Activated CD8-positive, alpha-beta memory T cell treated with anti-CD3 and anti-CD28 coated beads, Interleukin-2, amount 10 ng/mL, durations not matched to agents 7 days and 5 days (primary cell): ENCODE measurements around the gene SLC34A1. TPM values are rescaled to one million over a fixed set of nuclear protein-coding genes. Genes with fewer than 3 reads are reported as not detected.
"Not testable (repeated sequence)": the region's sequence is repeated elsewhere in the genome, so short reads cannot be mapped to it uniquely, and the experiment has no call there.

Experiments
- ATAC-seq: fragments of 150-1000 bp; cut with Tn5 transposase; one replicate; pipeline ENCODE4 v1.10.0; 2021; ENCODE audit warnings: moderate library complexity
- CTCF ChIA-PET: fragments of 350-600 bp; sonication (Branson Sonifier 250); formaldehyde crosslinking; loops from one replicate; lab custom pipeline; 2021; ENCODE audit warnings: antibody characterized with exemption; lab: Charles Lee
- DNase-seq: peaks from one replicate; pipeline ENCODE4 v3.0.0-alpha.2; 2020
- H3K27ac Mint-ChIP-seq: one replicate; pipeline ENCODE4 v1.8.0; 2021; ENCODE audit warnings: mild to moderate bottlenecking, mixed read lengths
- H3K27me3 Mint-ChIP-seq: one replicate; pipeline ENCODE4 v1.8.0; 2021; ENCODE audit warnings: mixed read lengths
- H3K36me3 Mint-ChIP-seq: one replicate; pipeline ENCODE4 v1.8.0; 2021; ENCODE audit warnings: mild to moderate bottlenecking, mixed read lengths
- H3K4me1 Mint-ChIP-seq: one replicate; pipeline ENCODE4 v1.8.0; 2021; ENCODE audit warnings: mixed read lengths
- H3K4me3 Mint-ChIP-seq: one replicate; pipeline ENCODE4 v1.8.0; 2021; ENCODE audit warnings: mild to moderate bottlenecking, moderate library complexity, mixed read lengths
- H3K9me3 Mint-ChIP-seq: one replicate; pipeline ENCODE4 v1.8.0; 2022; ENCODE audit warnings: low read depth, mixed read lengths
- total RNA-seq, 2 experiments: library from RNA; stranded (reverse); gene quantifications; one replicate each; pipeline ENCODE4 v1.2.3, GENCODE V29; 2021

The SLC34A1 gene
- total RNA-seq, 2 experiments from 2014 or later: 0.19 to 0.85 TPM

GRCh38 chr5:177419046-177419445 lies 34.8 kb downstream of the SLC34A1 start:
- no peaks in the 10 kb centered on the region for H3K9me3 Mint-ChIP-seq
- no peaks in the 10 kb centered on the region for H3K27me3 Mint-ChIP-seq
- CTCF ChIA-PET: interaction anchor here (0.6 to 18.7 kb wide), 4 partner anchors 11 to 817 kb away, joined by 3 to 717 read pairs (median 136); partner anchors contain the start of genes PFN3 and PRR7

DNA sequence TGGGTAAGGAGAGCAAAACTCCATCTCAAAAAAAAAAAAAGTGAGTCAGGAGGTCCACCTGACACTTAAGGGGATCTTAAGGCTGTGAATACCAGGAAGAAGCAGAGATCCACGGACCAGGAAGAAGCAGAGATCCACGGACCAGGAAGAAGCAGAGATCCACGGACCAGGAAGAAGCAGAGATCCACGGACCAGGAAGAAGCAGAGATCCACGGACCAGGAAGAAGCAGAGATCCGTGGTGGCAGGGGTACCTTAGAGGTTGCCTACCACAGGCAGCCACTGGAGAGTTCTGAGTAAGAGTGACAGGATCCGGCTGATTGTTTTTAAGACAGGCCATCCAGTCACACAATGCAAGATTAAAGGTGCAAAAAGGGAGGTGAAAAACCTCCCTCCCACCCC lies 36.2 kb downstream of the SLC34A1 start:
- H3K9me3 Mint-ChIP-seq, ATAC-seq, H3K36me3 Mint-ChIP-seq, DNase-seq, H3K27ac Mint-ChIP-seq, H3K27me3 Mint-ChIP-seq, H3K4me3 Mint-ChIP-seq, H3K4me1 Mint-ChIP-seq: not testable (repeated sequence)
- CTCF ChIA-PET: interaction anchor here (0.6 to 16.5 kb wide), 2 partner anchors 16 to 30 kb away, joined by 3 to 269 read pairs; partner anchors contain the start of gene PFN3

More at GRCh38 chr5:177419046-177419445, 34.8 kb downstream of the SLC34A1 start:
- peaks cover 2% of the 10 kb centered on the region for H3K4me1 Mint-ChIP-seq
- no peak overlapping the region for H3K4me3 Mint-ChIP-seq
- ATAC-seq (no peak), DNase-seq (no peak)
- H3K36me3 Mint-ChIP-seq: no peaks in the 10 kb centered on the region
- no peak overlapping the region for H3K27ac Mint-ChIP-seq

DNA sequence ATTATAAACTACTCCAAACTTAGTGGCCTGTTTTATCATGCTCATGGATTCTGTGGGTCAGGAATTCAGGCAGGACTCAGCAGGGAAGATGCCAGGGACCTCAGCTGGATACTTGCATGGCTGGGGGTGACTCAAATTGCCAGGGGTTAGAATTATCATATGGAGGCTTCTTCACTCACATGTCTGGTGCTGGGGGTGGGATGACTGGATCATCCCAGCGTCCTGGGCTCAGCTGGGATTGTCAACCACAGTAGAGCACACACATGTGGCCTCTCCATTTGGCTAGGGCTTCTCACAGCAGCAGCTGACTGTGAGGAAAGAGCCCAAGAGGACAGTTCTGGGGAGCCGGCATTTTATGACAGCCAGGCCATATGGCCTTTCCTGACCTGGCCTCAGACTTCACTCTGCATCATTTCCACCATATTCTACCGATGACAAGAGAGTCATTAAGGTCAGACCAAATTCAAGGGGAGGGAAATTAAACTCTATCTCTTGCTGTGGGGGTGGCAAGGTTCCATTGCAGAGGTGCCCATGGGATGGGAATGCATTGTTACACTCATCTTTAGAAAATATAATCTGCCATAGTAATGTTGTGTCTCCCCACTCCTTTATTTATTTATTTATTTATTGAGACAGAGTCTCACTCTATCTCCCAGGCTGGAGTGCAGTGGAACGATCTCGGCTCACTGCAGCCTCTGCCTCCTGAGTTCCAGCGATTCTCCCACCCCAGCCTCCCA lies 37.0 kb downstream of the SLC34A1 start:
- H3K4me3 Mint-ChIP-seq: no peak overlapping the region
- DNase-seq (no peak), ATAC-seq (no peak)
- no peaks in the 10 kb centered on the region for H3K27me3 Mint-ChIP-seq
- no peaks in the 10 kb centered on the region for H3K36me3 Mint-ChIP-seq
- no peaks in the 10 kb centered on the region for H3K9me3 Mint-ChIP-seq
- CTCF ChIA-PET: interaction anchor here (0.6 to 16.5 kb wide), 6 partner anchors 11 to 112 kb away, joined by 3 to 269 read pairs (median 3); partner anchors contain the start of gene PFN3
- peaks cover 11% of the 10 kb centered on the region for H3K4me1 Mint-ChIP-seq
- H3K27ac Mint-ChIP-seq: no peak overlapping the region

GRCh38 chr5:177423671-177424070 lies 39.4 kb downstream of the SLC34A1 start:
- H3K36me3 Mint-ChIP-seq: peaks cover 10% of the 10 kb centered on the region
- no peak for DNase-seq
- H3K9me3 Mint-ChIP-seq: no peaks in the 10 kb centered on the region
- no peak overlapping the region for H3K4me3 Mint-ChIP-seq
- no peak for ATAC-seq
- peaks cover 22% of the 10 kb centered on the region for H3K4me1 Mint-ChIP-seq
- CTCF ChIA-PET: interaction anchor here (1.1 to 16.5 kb wide), 4 partner anchors 13 to 30 kb away, joined by 3 to 269 read pairs (median 80); partner anchors contain the start of genes F12 and PFN3
- no peak overlapping the region for H3K27ac Mint-ChIP-seq
- H3K27me3 Mint-ChIP-seq: no peaks in the 10 kb centered on the region

DNA sequence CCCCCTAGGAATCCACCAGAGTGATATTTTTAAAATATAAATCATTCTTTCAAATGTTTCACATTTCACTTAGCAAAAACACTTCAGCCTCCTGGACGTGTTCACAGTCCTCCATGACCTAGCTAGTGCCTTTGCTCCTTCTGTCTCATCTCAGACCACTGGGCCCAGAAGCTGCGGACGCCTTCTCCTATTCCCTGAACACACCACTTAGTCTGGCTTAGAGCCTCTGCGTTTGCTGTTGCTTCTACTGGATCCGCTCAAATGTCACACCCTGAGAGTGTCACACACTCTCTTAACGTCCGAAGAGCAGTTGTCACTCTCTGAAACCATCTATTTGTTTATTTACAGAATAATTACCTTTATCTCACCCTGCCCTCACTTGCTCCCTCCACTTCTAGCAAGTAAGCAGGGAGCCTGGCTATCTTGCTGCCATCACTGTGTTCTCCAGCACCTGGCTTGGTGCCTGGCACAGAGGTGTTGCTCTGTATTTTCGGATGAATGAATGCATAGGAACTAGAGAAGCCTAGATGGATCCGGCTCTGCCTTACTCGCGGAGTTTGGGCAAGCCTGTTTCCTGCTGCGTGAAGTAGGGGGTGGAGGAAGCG lies 41.1 kb downstream of the SLC34A1 start:
- CTCF ChIA-PET: interaction anchor here (0.6 to 16.5 kb wide), 10 partner anchors 10 to 73 kb away, joined by 3 to 269 read pairs (median 10); partner anchors contain the start of genes F12, PFN3 and PRR7
- no peaks in the 10 kb centered on the region for H3K9me3 Mint-ChIP-seq
- peaks cover 38% of the 10 kb centered on the region for H3K4me1 Mint-ChIP-seq
- peak overlapping the region; percentile 98 for H3K27ac Mint-ChIP-seq
- ATAC-seq (no peak), DNase-seq (no peak)
- no peaks in the 10 kb centered on the region for H3K27me3 Mint-ChIP-seq
- peak overlapping the region; percentile 85 for H3K4me3 Mint-ChIP-seq
- peaks cover 13% of the 10 kb centered on the region for H3K36me3 Mint-ChIP-seq

- H3K9me3 Mint-ChIP-seq: no peaks in the 10 kb centered on the region
- DNase-seq: peak; percentile 100
- H3K4me3 Mint-ChIP-seq: peak overlapping the region; percentile 85
- H3K4me1 Mint-ChIP-seq: peaks cover 45% of the 10 kb centered on the region
- no peaks in the 10 kb centered on the region for H3K27me3 Mint-ChIP-seq
- peak; percentile 87 for ATAC-seq
- CTCF ChIA-PET: interaction anchor here (0.6 to 16.5 kb wide), 13 partner anchors 10 to 116 kb away, joined by 3 to 269 read pairs (median 5); partner anchors contain the start of genes F12, PFN3 and PRR7
- H3K36me3 Mint-ChIP-seq: peaks cover 19% of the 10 kb centered on the region
- peak overlapping the region; percentile 98 for H3K27ac Mint-ChIP-seq
Observed at GRCh38 chr5:177425801-177426565, 41.7 kb downstream of the SLC34A1 start.

DNA sequence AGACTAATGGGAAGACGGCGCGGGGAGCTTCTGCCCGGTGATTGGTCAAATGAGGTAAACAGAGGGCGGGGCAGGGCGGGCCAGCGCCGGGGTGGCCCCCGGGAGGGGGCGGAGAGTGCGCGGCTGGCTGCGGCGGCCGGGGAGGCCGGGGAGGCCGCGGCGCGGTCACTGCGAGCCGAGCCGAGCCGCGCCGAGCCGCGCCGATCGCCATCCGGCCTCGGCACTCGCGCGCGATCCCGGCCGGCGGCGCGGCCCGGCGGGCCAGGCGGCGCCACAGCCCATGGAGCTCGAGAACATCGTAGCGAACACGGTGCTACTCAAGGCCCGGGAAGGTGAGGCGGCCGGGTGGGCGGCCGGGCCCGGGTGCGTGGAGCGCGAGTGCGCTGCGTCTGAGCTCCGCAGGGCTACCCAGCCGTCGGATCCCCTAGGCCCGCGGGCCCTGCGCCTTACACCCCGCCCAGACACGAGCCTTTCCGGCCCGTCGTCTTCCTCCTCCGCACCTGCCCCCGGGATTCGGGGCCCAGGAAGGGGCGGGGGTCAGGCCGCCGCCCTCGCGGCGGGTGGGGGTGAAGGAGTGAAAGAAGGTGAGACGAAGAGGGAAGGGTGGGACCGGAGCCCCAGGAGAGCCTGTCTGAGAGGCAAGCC lies 42.5 kb downstream of the SLC34A1 start, which contains the start of gene GRK6:
Gene GRK6 (plus strand): TSS at position 111 of the 645 bp plus-strand sequence. CDS start 170 bp downstream, at position 281.
- Mint-ChIP-seq H3K27me3 (no peaks in the 10 kb centered on the region), H3K9me3 (no peaks in the 10 kb centered on the region), H3K27ac (peak within 1 kb of the TSS; percentile 98), H3K4me1 (peaks cover 52% of the 10 kb centered on the region), H3K4me3 (peak within 1 kb of the TSS; percentile 89), H3K36me3 (peaks cover 22% of the 10 kb centered on the region)
- ATAC-seq: peak; percentile 5
- DNase-seq: peak; percentile 83
- CTCF ChIA-PET: interaction anchor here (0.9 to 16.5 kb wide), 13 partner anchors 13 to 117 kb away, joined by 3 to 269 read pairs (median 9); partner anchors contain the start of genes F12, PFN3 and PRR7

DNA sequence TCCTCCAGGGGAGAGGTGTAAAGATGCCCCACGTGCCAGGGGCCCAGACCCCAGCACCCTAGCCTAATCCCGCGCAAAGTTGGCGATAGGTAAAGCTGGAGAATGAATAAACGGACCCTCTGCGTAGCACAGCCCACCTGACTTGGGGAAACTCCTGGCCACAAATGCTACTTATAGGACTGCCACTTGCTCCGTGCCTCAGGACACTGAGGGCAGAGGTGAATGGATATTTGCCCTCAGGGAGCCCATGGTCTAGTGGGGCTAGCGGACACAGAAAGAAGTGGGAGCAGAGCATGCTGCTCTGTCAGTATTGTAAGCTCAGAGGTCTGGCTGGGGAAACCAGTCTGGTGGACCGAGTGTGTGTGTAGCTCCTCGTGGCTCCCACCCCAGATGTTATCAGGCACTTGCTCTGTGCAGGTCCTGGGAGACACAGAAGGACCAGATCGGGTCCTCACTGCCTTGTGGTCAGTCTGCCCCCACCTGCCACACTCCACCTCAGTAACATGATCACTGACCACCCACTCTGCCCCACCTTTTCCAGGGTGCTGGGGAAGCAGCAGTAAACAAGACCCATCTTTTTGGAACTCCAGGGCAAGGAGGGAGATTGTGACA lies 43.1 kb downstream of the SLC34A1 start:
- ATAC-seq (no peak), DNase-seq (peak; percentile 59)
- peaks cover 56% of the 10 kb centered on the region for H3K4me1 Mint-ChIP-seq
- CTCF ChIA-PET: interaction anchor here (0.8 to 16.5 kb wide), 14 partner anchors 12 to 117 kb away, joined by 3 to 269 read pairs (median 7); partner anchors contain the start of genes F12, PFN3 and PRR7
- peaks cover 26% of the 10 kb centered on the region for H3K36me3 Mint-ChIP-seq
- H3K27me3 Mint-ChIP-seq: no peaks in the 10 kb centered on the region
- H3K27ac Mint-ChIP-seq: peak overlapping the region; percentile 94
- peak overlapping the region; percentile 89 for H3K4me3 Mint-ChIP-seq
- H3K9me3 Mint-ChIP-seq: no peaks in the 10 kb centered on the region

- H3K9me3 Mint-ChIP-seq: no peaks in the 10 kb centered on the region
- peak overlapping the region; percentile 89 for H3K4me3 Mint-ChIP-seq
- peak overlapping the region; percentile 94 for H3K27ac Mint-ChIP-seq
- CTCF ChIA-PET: interaction anchor here (0.8 to 16.5 kb wide), 14 partner anchors 10 to 118 kb away, joined by 3 to 269 read pairs (median 7); partner anchors contain the start of genes F12, PFN3 and PRR7
- DNase-seq (peak; percentile 67), ATAC-seq (no peak)
- H3K36me3 Mint-ChIP-seq: peaks cover 30% of the 10 kb centered on the region
- H3K27me3 Mint-ChIP-seq: no peaks in the 10 kb centered on the region
- peaks cover 64% of the 10 kb centered on the region for H3K4me1 Mint-ChIP-seq
Observed at GRCh38 chr5:177427919-177428573, 43.8 kb downstream of the SLC34A1 start.

- ATAC-seq: no peak
- Mint-ChIP-seq H3K27me3 (no peaks in the 10 kb centered on the region), H3K4me3 (peak overlapping the region; percentile 89), H3K9me3 (no peaks in the 10 kb centered on the region), H3K36me3 (peaks cover 34% of the 10 kb centered on the region), H3K4me1 (peaks cover 68% of the 10 kb centered on the region), H3K27ac (peak overlapping the region; percentile 94)
- CTCF ChIA-PET: interaction anchor here (0.7 to 16.5 kb wide), 11 partner anchors 9 to 119 kb away, joined by 3 to 269 read pairs (median 9); partner anchors contain the start of genes PFN3 and PRR7
- DNase-seq: no peak
Observed at GRCh38 chr5:177428574-177429217, 44.5 kb downstream of the SLC34A1 start.
